Epithelial cell of esophagus (primary cell): Measurements from ENCODE around the gene TRIM45.
"Not testable (repeated sequence)": the region's sequence is repeated elsewhere in the genome, so short reads cannot be mapped to it uniquely, and the experiment has no call there.

Source experiments
- DNase-seq: peaks from one replicate; pipeline ENCODE4 v3.0.0; 2010; ENCODE audit warnings: low read depth
- H3K4me3 ChIP-seq: 2 replicates; pipeline ENCODE4 v1.5.1; 2011; ENCODE audit warnings: mild to moderate bottlenecking, low read length, control low read depth
- CTCF ChIP-seq: IDR thresholded peaks from 2 replicates; pipeline ENCODE4 v1.5.1; 2011; ENCODE audit warnings: low read depth, mild to moderate bottlenecking, low read length, control low read depth, inconsistent platforms; ENCODE audit not compliant: insufficient read depth; ENCODE audit errors: missing control alignments

Gene TRIM45

GRCh38 chr1:117122330-117123025 is 929 bp upstream of the TRIM45 start:
- no peak for DNase-seq
- H3K4me3 ChIP-seq: peak overlapping the region; percentile 84
- no peak for TF ChIP-seq CTCF

- no peak for TF ChIP-seq CTCF
- H3K4me3 ChIP-seq: peak overlapping the region; percentile 84
- no peak for DNase-seq
Observed at GRCh38 chr1:117120774-117121588, 568 bp downstream of the TRIM45 start.

- DNase-seq, H3K4me3 ChIP-seq: not testable (repeated sequence)
Observed at GRCh38 chr1:117119144-117119543, 2.4 kb downstream of the TRIM45 start.

GRCh38 chr1:117118137-117118536 is 3.4 kb downstream of the TRIM45 start:
- DNase-seq: no peak
- no peak overlapping the region for H3K4me3 ChIP-seq
- no peak for TF ChIP-seq CTCF

- DNase-seq: no peak
- no peak for TF ChIP-seq CTCF
- no peak overlapping the region for H3K4me3 ChIP-seq
Observed at GRCh38 chr1:117117697-117118096, 3.9 kb downstream of the TRIM45 start.

GRCh38 chr1:117116784-117117130 is 4.8 kb downstream of the TRIM45 start:
- no peak for TF ChIP-seq CTCF
- H3K4me3 ChIP-seq: no peak overlapping the region
- no peak for DNase-seq

- TF ChIP-seq CTCF: no peak
- no peak overlapping the region for H3K4me3 ChIP-seq
- DNase-seq: no peak
Observed at GRCh38 chr1:117116090-117116783, 5.3 kb downstream of the TRIM45 start.
